Neural cell (in vitro differentiated cells): ENCODE results near the gene ASB6. TPM values are rescaled to one million over a fixed set of nuclear protein-coding genes. Genes with fewer than 3 reads are reported as not detected.

Source experiments
- H2AFZ ChIP-seq: fragments of 200-600, 300-800 bp; sonication (generic), shearing (Covaris generic); 2 replicates; pipeline ENCODE4 v1.6.0; 2014; ENCODE audit warnings: low read depth, mild to moderate bottlenecking, antibody characterized with exemption, low read length, moderate library complexity
- H3F3A ChIP-seq: fragments of 200-600 bp; shearing (Covaris generic); 2 replicates; pipeline ENCODE4 v1.6.1; 2016; ENCODE audit warnings: mild to moderate bottlenecking, moderate library complexity, mixed read lengths, antibody characterized with exemption, low read length; ENCODE audit not compliant: insufficient read depth, poor library complexity, severe bottlenecking
- H3K27ac ChIP-seq: fragments of 200-600, 300-800 bp; sonication (generic), shearing (Covaris generic); 2 replicates; pipeline ENCODE4 v1.5.1; 2014; ENCODE audit warnings: mild to moderate bottlenecking, low read length, moderate library complexity
- H3K27me3 ChIP-seq: fragments of 300-800, 200-600 bp; sonication (generic), shearing (Covaris generic); 2 replicates; pipeline ENCODE4 v1.6.0; 2014; ENCODE audit warnings: mild to moderate bottlenecking, low read depth, low read length, moderate library complexity; ENCODE audit not compliant: insufficient read depth
- H3K36me3 ChIP-seq: fragments of 300-800, 200-600 bp; sonication (generic), shearing (Covaris generic); 2 replicates; pipeline ENCODE4 v1.5.1; 2014; ENCODE audit warnings: mild to moderate bottlenecking, antibody characterized with exemption, low read length, moderate library complexity; ENCODE audit not compliant: insufficient read depth
- H3K4me2 ChIP-seq: fragments of 300-800, 200-600 bp; sonication (generic), shearing (Covaris generic); 2 replicates; pipeline ENCODE4 v1.6.0; 2014; ENCODE audit warnings: mild to moderate bottlenecking, low read length
- H3K4me3 ChIP-seq: fragments of 300-800, 200-600 bp; sonication (generic), shearing (Covaris generic); 2 replicates; pipeline ENCODE4 v1.5.1; 2014; ENCODE audit warnings: mild to moderate bottlenecking, low read length, moderate library complexity
- H3K79me2 ChIP-seq: fragments of 200-600 bp; shearing (Covaris generic); replicated peaks from 2 replicates; pipeline ENCODE4 v1.6.0; 2014; ENCODE audit warnings: mild to moderate bottlenecking, low read length, moderate library complexity; ENCODE audit not compliant: insufficient read depth
- H3K9ac ChIP-seq: fragments of 300-800, 200-600 bp; sonication (generic), shearing (Covaris generic); 2 replicates; pipeline ENCODE4 v1.6.1; 2016; ENCODE audit warnings: mild to moderate bottlenecking, low read length, mixed read lengths
- H3K9me2 ChIP-seq: fragments of 200-600 bp; shearing (Covaris generic); 2 replicates; pipeline ENCODE4 v1.6.1; 2016; ENCODE audit warnings: mild to moderate bottlenecking, low read length, mixed read lengths; ENCODE audit not compliant: insufficient read depth
- H3K9me3 ChIP-seq: fragments of 200-600, 300-800 bp; sonication (generic), shearing (Covaris generic); 2 replicates; pipeline ENCODE4 v1.6.1; 2016; ENCODE audit warnings: mild to moderate bottlenecking, mixed run types, low read length, moderate library complexity, mixed read lengths
- H4K20me1 ChIP-seq: fragments of 200-600 bp; shearing (Covaris generic); 2 replicates; pipeline ENCODE4 v1.6.1; 2016; ENCODE audit warnings: mild to moderate bottlenecking, mixed run types; ENCODE audit not compliant: insufficient read depth
- CTCF ChIP-seq: fragments of 450-650 bp; IDR thresholded peaks from 2 replicates; pipeline ENCODE4 v1.5.1; 2014; ENCODE audit warnings: antibody characterized with exemption, mild to moderate bottlenecking, moderate library complexity; ENCODE audit not compliant: poor library complexity, severe bottlenecking
- EP300 ChIP-seq: fragments of 450-650 bp; conservative IDR thresholded peaks from 2 replicates; pipeline ENCODE4 v1.6.1; 2014; ENCODE audit warnings: antibody characterized with exemption, mild to moderate bottlenecking, moderate library complexity; ENCODE audit not compliant: poor library complexity, severe bottlenecking
- EZH2 ChIP-seq: fragments of 200-600, 300-800 bp; shearing (Covaris generic), sonication (generic); IDR thresholded peaks from 2 replicates; pipeline ENCODE4 v1.6.1; 2014; ENCODE audit warnings: antibody characterized with exemption, low read length, borderline replicate concordance, mild to moderate bottlenecking; ENCODE audit not compliant: insufficient read depth, poor library complexity, severe bottlenecking
- MXI1 ChIP-seq: fragments of 450-650 bp; conservative IDR thresholded peaks from 2 replicates; pipeline ENCODE4 v1.6.1; 2014; ENCODE audit warnings: antibody characterized with exemption, mild to moderate bottlenecking; ENCODE audit not compliant: poor library complexity, severe bottlenecking
- POLR2AphosphoS5 ChIP-seq: IDR thresholded peaks from 2 replicates; pipeline ENCODE4 v1.6.1; 2012
- RAD21 ChIP-seq: fragments of 450-650 bp; conservative IDR thresholded peaks from 2 replicates; pipeline ENCODE4 v1.6.1; 2014; ENCODE audit warnings: antibody characterized with exemption, mild to moderate bottlenecking, moderate library complexity
- REST ChIP-seq: IDR thresholded peaks from 2 replicates; pipeline ENCODE4 v1.6.1; 2012; ENCODE audit warnings: borderline replicate concordance
- SMC3 ChIP-seq: fragments of 450-650 bp; conservative IDR thresholded peaks from 2 replicates; pipeline ENCODE4 v1.6.1; 2014; ENCODE audit warnings: antibody characterized with exemption, mild to moderate bottlenecking, moderate library complexity; ENCODE audit not compliant: poor library complexity
- TAF1 ChIP-seq: IDR thresholded peaks from 2 replicates; pipeline ENCODE4 v1.6.1; 2012; ENCODE audit warnings: low read depth
- polyA plus RNA-seq: library from polyadenylated mRNA; depleted of rRNA; stranded (reverse); fragments of >200 nt; gene quantifications from 2 replicates; pipeline ENCODE4 v1.2.3, GENCODE V29; 2014

The ASB6 gene
- polyA plus RNA-seq, 1 donor from 2014 or later: 18.4 TPM

GRCh38 chr9:129646252-129646651, 4.3 kb upstream of the ASB6 start (continued):
- no peak for TF ChIP-seq MXI1

GRCh38 chr9:129644902-129645301, 3.0 kb upstream of the ASB6 start:
- H3K9me2 ChIP-seq: no peaks in the 10 kb centered on the region
- TF ChIP-seq REST (no peak), MXI1 (no peak), EP300 (no peak), RAD21 (no peak), POLR2AphosphoS5 (no peak), SMC3 (no peak), EZH2 (no peak), CTCF (no peak), TAF1 (no peak)
- peaks cover 8% of the 10 kb centered on the region for H4K20me1 ChIP-seq
- H3K27ac ChIP-seq: no peak overlapping the region
- H3K4me2 ChIP-seq: no peak overlapping the region
- no peaks in the 10 kb centered on the region for H3K27me3 ChIP-seq
- no peaks in the 10 kb centered on the region for H3F3A ChIP-seq
- no peak overlapping the region for H2AFZ ChIP-seq
- H3K36me3 ChIP-seq: no peaks in the 10 kb centered on the region
- no peaks in the 10 kb centered on the region for H3K9me3 ChIP-seq
- no peak overlapping the region for H3K4me3 ChIP-seq
- peaks cover 15% of the 10 kb centered on the region for H3K79me2 ChIP-seq
- H3K9ac ChIP-seq: no peak overlapping the region

GRCh38 chr9:129644365-129644764, 2.4 kb upstream of the ASB6 start:
- no peak overlapping the region for H3K9ac ChIP-seq
- H3K9me2 ChIP-seq: no peaks in the 10 kb centered on the region
- H3K4me3 ChIP-seq: no peak overlapping the region
- no peaks in the 10 kb centered on the region for H3F3A ChIP-seq
- peaks cover 8% of the 10 kb centered on the region for H4K20me1 ChIP-seq
- no peak overlapping the region for H3K27ac ChIP-seq
- no peaks in the 10 kb centered on the region for H3K27me3 ChIP-seq
- no peak for TF ChIP-seq MXI1
- no peak for TF ChIP-seq TAF1
- TF ChIP-seq EZH2: no peak
- TF ChIP-seq RAD21: no peak
- no peak for TF ChIP-seq REST
- TF ChIP-seq EP300: no peak
- H3K4me2 ChIP-seq: no peak overlapping the region
- H3K9me3 ChIP-seq: no peaks in the 10 kb centered on the region
- H3K79me2 ChIP-seq: peaks cover 15% of the 10 kb centered on the region
- H3K36me3 ChIP-seq: no peaks in the 10 kb centered on the region
- no peak overlapping the region for H2AFZ ChIP-seq
